Activated naive CD4-positive, alpha-beta T cell (primary cell): ENCODE results near the gene ZCCHC24.

Experiments used
- DNase-seq, 4 experiments: peaks; one replicate each; lab custom pipeline; 2025; lab: John Stamatoyannopoulos, UW

ZCCHC24 gene

GRCh38 chr10:79397575-79398303 lies 47.7 kb downstream of the ZCCHC24 start:
- no peak for DNase-seq

GRCh38 chr10:79397051-79397450 lies 48.4 kb downstream of the ZCCHC24 start:
- no peak for DNase-seq

- DNase-seq = no peak
Measured at GRCh38 chr10:79396520-79396919, 48.9 kb downstream of the ZCCHC24 start.

- no peak for DNase-seq
Measured at GRCh38 chr10:79394664-79395063, 50.8 kb downstream of the ZCCHC24 start.

GRCh38 chr10:79393924-79394610 lies 51.4 kb downstream of the ZCCHC24 start:
- DNase-seq = no peak

GRCh38 chr10:79393221-79393923 lies 52.1 kb downstream of the ZCCHC24 start:
- DNase-seq = no peak

GRCh38 chr10:79392506-79393176 lies 52.8 kb downstream of the ZCCHC24 start:
- DNase-seq = no peak

- DNase-seq = no peak
Measured at GRCh38 chr10:79392020-79392398, 53.4 kb downstream of the ZCCHC24 start.

- no peak for DNase-seq
Measured at GRCh38 chr10:79391231-79392019, 54.0 kb downstream of the ZCCHC24 start.

GRCh38 chr10:79390551-79391229 lies 54.7 kb downstream of the ZCCHC24 start:
- DNase-seq = no peak

GRCh38 chr10:79390057-79390456 lies 55.4 kb downstream of the ZCCHC24 start:
- no peak for DNase-seq

- no peak for DNase-seq
Measured at GRCh38 chr10:79387974-79388850, 57.2 kb downstream of the ZCCHC24 start.

- DNase-seq = no peak
Measured at GRCh38 chr10:79387466-79387973, 57.9 kb downstream of the ZCCHC24 start.

- DNase-seq = no peak
Measured at GRCh38 chr10:79386637-79387465, 58.6 kb downstream of the ZCCHC24 start.

- DNase-seq = no peak
Measured at GRCh38 chr10:79385804-79386531, 59.5 kb downstream of the ZCCHC24 start.

GRCh38 chr10:79385392-79385795 lies 60.0 kb downstream of the ZCCHC24 start:
- DNase-seq = no peak

GRCh38 chr10:79384773-79385391 lies 60.5 kb downstream of the ZCCHC24 start:
- DNase-seq = no peak
